ENCODE data around the gene ROR2. TPM values are rescaled to one million over a fixed set of nuclear protein-coding genes. Genes with fewer than 3 reads are reported as not detected.

ROR2 gene
- total RNA-seq, 1 experiment from 2014 or later, result not detected

- no peaks in the 10 kb centered on the region for H3K9me3 Mint-ChIP-seq (ENCODE audit: low read depth, unreplicated experiment)
- CTCF ChIA-PET, result no interaction called here
- no peaks in the 10 kb centered on the region for H3K4me1 Mint-ChIP-seq (ENCODE audit: low read depth, unreplicated experiment)
- no peak overlapping the region for H3K4me3 Mint-ChIP-seq (ENCODE audit: low read depth, unreplicated experiment)
- H3K27ac Mint-ChIP-seq (ENCODE audit: unreplicated experiment), result no peak overlapping the region
- intact Hi-C loops (cut with micrococcal nuclease; ENCODE audit: unreplicated experiment), result no loop called here
- DNase-seq, result no peak
- H3K27me3 Mint-ChIP-seq (ENCODE audit: unreplicated experiment), result no peaks in the 10 kb centered on the region
- no TSS peak for BruUV-seq (replicated peaks)
- TF ChIP-seq, protein P1, sequence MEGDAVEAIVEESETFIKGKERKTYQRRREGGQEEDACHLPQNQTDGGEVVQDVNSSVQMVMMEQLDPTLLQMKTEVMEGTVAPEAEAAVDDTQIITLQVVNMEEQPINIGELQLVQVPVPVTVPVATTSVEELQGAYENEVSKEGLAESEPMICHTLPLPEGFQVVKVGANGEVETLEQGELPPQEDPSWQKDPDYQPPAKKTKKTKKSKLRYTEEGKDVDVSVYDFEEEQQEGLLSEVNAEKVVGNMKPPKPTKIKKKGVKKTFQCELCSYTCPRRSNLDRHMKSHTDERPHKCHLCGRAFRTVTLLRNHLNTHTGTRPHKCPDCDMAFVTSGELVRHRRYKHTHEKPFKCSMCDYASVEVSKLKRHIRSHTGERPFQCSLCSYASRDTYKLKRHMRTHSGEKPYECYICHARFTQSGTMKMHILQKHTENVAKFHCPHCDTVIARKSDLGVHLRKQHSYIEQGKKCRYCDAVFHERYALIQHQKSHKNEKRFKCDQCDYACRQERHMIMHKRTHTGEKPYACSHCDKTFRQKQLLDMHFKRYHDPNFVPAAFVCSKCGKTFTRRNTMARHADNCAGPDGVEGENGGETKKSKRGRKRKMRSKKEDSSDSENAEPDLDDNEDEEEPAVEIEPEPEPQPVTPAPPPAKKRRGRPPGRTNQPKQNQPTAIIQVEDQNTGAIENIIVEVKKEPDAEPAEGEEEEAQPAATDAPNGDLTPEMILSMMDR (IDR thresholded peaks at IDR 0.05; ENCODE audit: unreplicated experiment), result no peak
- no peaks in the 10 kb centered on the region for H3K36me3 Mint-ChIP-seq (ENCODE audit: insufficient read depth, unreplicated experiment)
Observed at GRCh38 chr9:91683269-91683668, 266.8 kb downstream of the ROR2 start.

DNA sequence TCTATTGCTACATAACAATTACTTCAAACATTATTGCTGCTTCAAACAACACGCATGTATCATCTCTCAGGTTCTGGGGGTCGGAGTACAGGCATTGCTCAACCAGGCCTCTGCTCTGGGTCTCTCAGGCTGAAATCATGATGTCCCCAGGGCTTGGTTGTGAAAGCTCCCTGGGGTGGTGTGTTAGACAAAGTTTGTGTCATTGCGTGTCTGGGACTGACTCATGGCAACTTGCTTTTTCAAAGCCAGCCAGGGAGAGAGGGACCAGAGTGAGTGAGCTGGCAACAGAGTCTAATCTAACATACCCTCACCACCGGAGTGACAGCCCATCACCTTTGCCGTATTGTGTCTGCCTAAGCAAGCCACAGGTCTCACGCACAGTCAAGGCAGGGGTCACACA, 267.2 kb downstream of the ROR2 start:
- H3K36me3 Mint-ChIP-seq (ENCODE audit: insufficient read depth, unreplicated experiment), result no peaks in the 10 kb centered on the region
- no peaks in the 10 kb centered on the region for H3K9me3 Mint-ChIP-seq (ENCODE audit: low read depth, unreplicated experiment)
- TF ChIP-seq, protein P1 (IDR thresholded peaks at IDR 0.05; ENCODE audit: unreplicated experiment), result no peak
- H3K27ac Mint-ChIP-seq (ENCODE audit: unreplicated experiment), result no peak overlapping the region
- no peaks in the 10 kb centered on the region for H3K4me1 Mint-ChIP-seq (ENCODE audit: low read depth, unreplicated experiment)
- H3K27me3 Mint-ChIP-seq (ENCODE audit: unreplicated experiment), result no peaks in the 10 kb centered on the region
- intact Hi-C loops (cut with micrococcal nuclease; ENCODE audit: unreplicated experiment), result no loop called here
- H3K4me3 Mint-ChIP-seq (ENCODE audit: low read depth, unreplicated experiment), result no peak overlapping the region
- BruUV-seq (replicated peaks), result no TSS peak
- no peak for DNase-seq
- CTCF ChIA-PET, result no interaction called here

DNA sequence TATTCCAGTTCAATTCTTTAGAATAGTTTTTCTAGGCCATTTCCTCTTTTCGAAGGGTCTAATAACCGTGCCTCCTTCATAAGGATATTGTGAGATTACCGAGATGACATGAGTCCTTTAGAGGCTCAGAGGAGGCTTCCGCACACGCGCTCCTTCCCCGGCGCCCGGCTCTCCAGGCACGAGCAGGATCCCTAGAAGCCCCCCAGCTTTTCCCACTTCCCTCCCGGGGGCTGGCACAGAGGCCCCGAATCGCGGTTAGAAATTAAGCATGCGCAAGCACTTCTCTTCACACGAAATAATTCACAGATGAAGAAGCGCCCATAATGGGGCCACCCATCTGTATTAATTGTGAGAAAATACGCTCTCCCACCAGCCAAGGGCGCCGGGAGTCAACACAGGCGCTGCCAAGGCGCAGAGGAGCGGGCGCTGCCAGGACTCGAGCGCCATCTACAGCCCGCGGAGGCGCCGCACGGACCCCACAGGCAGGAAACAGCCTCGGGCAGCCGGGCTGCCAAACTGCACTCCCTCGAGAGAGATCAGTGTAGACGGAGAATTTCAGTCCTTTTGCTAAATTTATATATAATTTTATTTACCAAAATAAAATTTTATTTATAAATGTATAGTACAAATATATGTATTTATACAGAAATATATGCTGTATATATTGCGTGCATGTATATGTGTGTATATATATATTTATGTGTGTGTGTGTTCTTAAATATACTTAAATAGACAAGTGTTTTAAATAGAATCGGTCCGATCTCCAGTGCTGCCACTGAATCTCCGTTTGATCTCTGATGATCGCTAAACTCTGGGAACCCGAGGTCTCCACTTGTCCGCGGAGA, 268.3 kb downstream of the ROR2 start:
- no peak overlapping the region for H3K4me3 Mint-ChIP-seq (ENCODE audit: low read depth, unreplicated experiment)
- intact Hi-C loops (cut with micrococcal nuclease; ENCODE audit: unreplicated experiment), result no loop called here
- H3K36me3 Mint-ChIP-seq (ENCODE audit: insufficient read depth, unreplicated experiment), result no peaks in the 10 kb centered on the region

GRCh38 chr9:91680998-91681397, 269.0 kb downstream of the ROR2 start:
- CTCF ChIA-PET, result no interaction called here
- intact Hi-C loops (cut with micrococcal nuclease; ENCODE audit: unreplicated experiment), result no loop called here
- H3K9me3 Mint-ChIP-seq (ENCODE audit: low read depth, unreplicated experiment), result no peaks in the 10 kb centered on the region
- no peak for DNase-seq
- no TSS peak for BruUV-seq (replicated peaks)
- no peak overlapping the region for H3K4me3 Mint-ChIP-seq (ENCODE audit: low read depth, unreplicated experiment)
- H3K4me1 Mint-ChIP-seq (ENCODE audit: low read depth, unreplicated experiment), result no peaks in the 10 kb centered on the region
- H3K27me3 Mint-ChIP-seq (ENCODE audit: unreplicated experiment), result no peaks in the 10 kb centered on the region
- H3K27ac Mint-ChIP-seq (ENCODE audit: unreplicated experiment), result no peak overlapping the region
- TF ChIP-seq, protein P1 (IDR thresholded peaks at IDR 0.05; ENCODE audit: unreplicated experiment), result no peak
- H3K36me3 Mint-ChIP-seq (ENCODE audit: insufficient read depth, unreplicated experiment), result no peaks in the 10 kb centered on the region

More for the DNA sequence above, 268.3 kb downstream of the ROR2 start:
- H3K4me1 Mint-ChIP-seq (ENCODE audit: low read depth, unreplicated experiment), result no peaks in the 10 kb centered on the region
- no TSS peak for BruUV-seq (replicated peaks)
- H3K27ac Mint-ChIP-seq (ENCODE audit: unreplicated experiment), result no peak overlapping the region
- H3K27me3 Mint-ChIP-seq (ENCODE audit: unreplicated experiment), result no peaks in the 10 kb centered on the region
- no peaks in the 10 kb centered on the region for H3K9me3 Mint-ChIP-seq (ENCODE audit: low read depth, unreplicated experiment)
- TF ChIP-seq, protein P1 (IDR thresholded peaks at IDR 0.05; ENCODE audit: unreplicated experiment), result peak; percentile 70
- DNase-seq, result peak; percentile 72
- CTCF ChIA-PET, result no interaction called here
